DMS153 (cell line): ENCODE measurements around the gene ERCC6L2.

ENCODE experiments used
- DNase-seq: peaks from one replicate; lab custom pipeline; 2025; lab: John Stamatoyannopoulos, UW

Gene ERCC6L2

GRCh38 chr9:95927271-95928004, 51.9 kb downstream of the ERCC6L2 start:
- DNase-seq, result no peak

GRCh38 chr9:95930277-95930676, 54.8 kb downstream of the ERCC6L2 start:
- no peak for DNase-seq

GRCh38 chr9:95935861-95936578, 60.5 kb downstream of the ERCC6L2 start:
- no peak for DNase-seq

DNA sequence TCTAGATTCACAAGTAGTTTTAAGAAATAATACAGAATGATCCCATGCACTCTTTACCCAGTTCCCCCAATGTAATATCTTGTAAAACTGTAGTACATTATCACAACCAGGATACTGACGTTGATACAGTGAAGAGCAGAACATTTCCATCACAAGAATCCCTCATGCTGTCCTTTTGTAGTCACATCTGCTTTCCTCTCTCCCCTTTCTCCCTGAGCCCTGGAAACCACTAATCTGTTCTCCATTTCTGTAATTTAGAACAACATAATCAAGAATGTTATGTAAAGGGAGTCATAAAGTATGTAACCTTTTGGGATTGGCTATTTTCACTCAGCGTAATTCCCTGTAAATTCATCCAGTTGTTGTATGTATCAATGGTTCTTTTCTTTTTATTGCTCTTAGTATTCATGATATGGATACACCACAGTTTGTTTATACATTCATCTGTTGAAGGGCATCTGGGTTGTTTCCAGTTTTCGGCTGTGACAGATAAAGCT, 61.1 kb downstream of the ERCC6L2 start:
- DNase-seq, result no peak

- no peak for DNase-seq
These were observed 61.6 kb downstream of the ERCC6L2 start for GRCh38 chr9:95937131-95937530.

- DNase-seq, result no peak
These were observed 63.2 kb downstream of the ERCC6L2 start for GRCh38 chr9:95938724-95939123.

- no peak for DNase-seq
These were observed 64.0 kb downstream of the ERCC6L2 start for GRCh38 chr9:95939472-95939871.

- DNase-seq, result no peak
These were observed 64.8 kb downstream of the ERCC6L2 start for GRCh38 chr9:95940265-95940664.

- DNase-seq, result no peak
These were observed 66.5 kb downstream of the ERCC6L2 start for GRCh38 chr9:95942016-95942415.

DNA sequence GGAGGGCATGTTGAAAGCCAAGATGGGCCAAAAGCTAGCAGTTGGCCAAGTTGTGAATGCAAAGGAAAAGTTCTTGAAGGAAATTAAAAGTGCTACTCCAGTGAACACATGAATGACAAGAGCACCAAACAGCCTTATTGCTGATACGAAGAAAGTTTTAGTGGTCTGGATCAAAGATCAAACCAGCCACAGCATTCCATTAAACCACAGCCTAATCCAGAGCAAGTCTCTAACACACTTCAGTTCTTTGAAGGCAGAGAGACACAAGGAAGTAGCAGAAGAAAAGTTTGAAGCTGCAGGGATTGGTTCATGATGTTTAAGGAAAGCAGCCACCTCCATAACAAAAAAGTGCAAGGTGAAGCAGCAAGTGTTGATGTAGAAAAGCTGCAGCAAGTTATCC, 71.6 kb downstream of the ERCC6L2 start:
- no peak for DNase-seq

- DNase-seq, result no peak
These were observed 77.0 kb downstream of the ERCC6L2 start for GRCh38 chr9:95952471-95952870.

- DNase-seq, result no peak
These were observed 78.5 kb downstream of the ERCC6L2 start for GRCh38 chr9:95953986-95954385.

- DNase-seq, result no peak
These were observed 79.4 kb downstream of the ERCC6L2 start for GRCh38 chr9:95954940-95955339.

- no peak for DNase-seq
These were observed 87.4 kb downstream of the ERCC6L2 start for GRCh38 chr9:95962936-95963335.

DNA sequence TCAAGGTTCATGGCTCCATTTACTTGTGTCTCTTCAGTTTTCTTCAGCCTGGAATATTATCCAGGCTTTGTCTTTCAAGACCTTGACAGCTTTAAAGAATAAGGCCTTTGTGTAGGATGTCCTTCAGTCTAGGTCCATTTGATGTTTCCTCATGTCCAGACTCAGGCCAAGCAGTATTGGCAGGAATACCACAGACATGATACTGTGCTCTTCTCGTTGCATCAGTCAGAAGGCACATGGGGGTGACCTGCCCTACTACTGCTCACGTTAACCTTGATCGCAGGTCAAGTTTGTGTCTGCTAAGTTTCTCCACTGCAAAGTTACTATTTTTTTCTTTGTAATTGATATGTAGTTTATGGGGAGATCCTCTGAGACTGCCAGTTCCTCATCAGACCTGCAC, 88.2 kb downstream of the ERCC6L2 start:
- DNase-seq, result no peak

DNA sequence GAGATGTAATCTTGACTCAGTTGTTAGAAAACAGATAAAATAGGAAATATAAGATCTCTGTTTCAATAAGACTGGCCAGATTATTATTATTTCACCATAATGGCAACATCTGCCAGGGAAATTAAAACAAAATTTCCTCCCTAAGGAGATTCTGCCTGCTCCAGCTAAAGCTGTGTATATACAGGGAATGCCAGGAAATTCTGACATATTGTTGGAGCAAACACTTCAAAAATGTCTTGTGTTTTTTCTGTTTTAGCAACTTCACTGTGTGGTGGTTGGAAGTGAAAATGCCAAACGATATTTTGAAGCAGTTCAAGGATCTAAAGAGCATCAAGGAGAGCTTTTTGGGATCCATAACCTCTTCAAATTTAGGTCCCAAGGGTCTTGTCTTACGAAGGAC, 90.8 kb downstream of the ERCC6L2 start:
- no peak for DNase-seq

DNA sequence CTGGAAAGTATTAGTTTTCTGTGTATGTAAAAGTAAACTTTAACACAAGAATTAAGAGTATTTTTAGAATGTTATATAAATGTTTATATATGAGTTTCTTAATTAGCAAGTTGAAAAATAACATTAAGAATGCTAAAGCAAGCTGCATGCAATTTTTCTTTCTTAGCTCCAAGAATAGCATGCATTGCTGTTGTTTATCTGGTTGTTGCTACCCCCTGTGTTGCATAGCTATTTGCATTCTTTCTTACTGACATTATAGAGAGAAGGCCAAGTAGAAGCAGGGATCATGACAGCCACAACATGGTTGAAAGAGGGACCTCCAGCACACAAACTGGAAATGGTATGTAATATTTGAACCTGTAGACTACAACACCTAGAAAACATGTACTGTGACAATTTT, 94.8 kb downstream of the ERCC6L2 start:
- no peak for DNase-seq

GRCh38 chr9:95971815-95972214, 96.3 kb downstream of the ERCC6L2 start:
- DNase-seq, result no peak

GRCh38 chr9:95974389-95974788, 98.9 kb downstream of the ERCC6L2 start:
- DNase-seq, result no peak

- no peak for DNase-seq
These were observed 101.9 kb downstream of the ERCC6L2 start for GRCh38 chr9:95977371-95977770.

DNA sequence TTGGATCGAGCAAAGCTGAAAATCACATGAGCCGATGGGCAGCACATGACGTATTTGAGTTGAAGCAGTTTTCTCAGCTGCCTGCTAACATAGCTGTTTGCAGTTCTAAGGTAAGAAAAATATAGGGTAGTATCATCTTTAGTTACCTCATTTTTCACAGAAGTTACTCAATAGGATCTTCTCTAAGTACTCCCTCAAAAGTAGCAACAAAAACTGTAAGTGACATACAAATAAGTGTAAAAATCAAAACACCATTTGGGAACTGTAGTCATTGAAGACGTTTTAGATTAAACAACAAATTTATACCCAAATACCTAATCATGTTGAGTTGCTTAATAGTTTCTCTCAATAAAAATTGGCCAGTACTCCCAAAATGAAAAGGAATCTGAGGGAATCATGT, 102.6 kb downstream of the ERCC6L2 start:
- no peak for DNase-seq

- no peak for DNase-seq
These were observed 104.0 kb downstream of the ERCC6L2 start for GRCh38 chr9:95979446-95979845.
